Mucosa of descending colon (tissue), 3 donors: ENCODE data around the gene P4HA1. TPM values are rescaled to one million over a fixed set of nuclear protein-coding genes. Genes with fewer than 3 reads are reported as not detected.

ENCODE experiments used
- ATAC-seq: fragments of 200-7000 bp; cut with Tn5 transposase; one replicate; pipeline ENCODE4 v1.9.1; 2020; ENCODE audit warnings: mild to moderate bottlenecking, moderate library complexity
- DNase-seq, 3 donors: peaks; one replicate each; pipeline ENCODE4 v3.0.0-alpha.2; 2020
- H3K36me3 ChIP-seq: fragments of 200-600 bp; one replicate; pipeline ENCODE4 v1.8.0; 2021; ENCODE audit warnings: low read depth, mild to moderate bottlenecking
- H3K4me1 ChIP-seq: fragments of 200-600 bp; one replicate; pipeline ENCODE4 v1.8.0; 2021; ENCODE audit warnings: low read depth, mild to moderate bottlenecking
- H3K4me3 ChIP-seq: fragments of 200-600 bp; one replicate; pipeline ENCODE4 v1.8.0; 2021; ENCODE audit warnings: mild to moderate bottlenecking
- H3K9me3 ChIP-seq: fragments of 200-600 bp; one replicate; pipeline ENCODE4 v1.8.0; 2021; ENCODE audit warnings: mild to moderate bottlenecking
- CTCF ChIP-seq: fragments of 200-600 bp; IDR thresholded peaks from one replicate; pipeline ENCODE4 v1.8.0; 2022; ENCODE audit warnings: antibody characterized with exemption, mild to moderate bottlenecking
- intact Hi-C, 2 donors: fragments of 100-400 bp; cut with DNase I in 1 of 2; cut with micrococcal nuclease in 1 of 2; formaldehyde crosslinking; loops; one replicate each; pipeline versions ENCODE4 v1.11.0 to v1.11.1; 2022; cut with DNase I, micrococcal nuclease
- total RNA-seq, 3 donors: library from RNA; stranded (reverse); fragmentation: NEBNext Ultra II Directional in 2 of 3; extraction: Animal tissue kit (Norgen Biotek cat#: 25700) in 2 of 3; gene quantifications; one replicate each; pipeline versions ENCODE4 v1.2.1 to v1.2.4, GENCODE V29; 2021 to 2023
- donor health status: DM: no; HTN: no; CAD: no; lungs with moderate emphysema.
- donor health status: DM: no; HTN: no; CAD: no.
- donor health status: DM: no; HTN: yes; CAD: no.

Gene P4HA1
- total RNA-seq, 3 donors from 2014 or later = 21.0 to 26.1 (median 26.0) TPM

- ATAC-seq (no peak), DNase-seq (no peak)
- no peaks in the 10 kb centered on the region for H3K36me3 ChIP-seq
- intact Hi-C loops = no loop called here
- no peaks in the 10 kb centered on the region for H3K4me1 ChIP-seq
- no peak overlapping the region for H3K4me3 ChIP-seq
- no peaks in the 10 kb centered on the region for H3K9me3 ChIP-seq
- TF ChIP-seq CTCF = no peak
These were observed 75.6 kb downstream of the P4HA1 start for GRCh38 chr10:73021050-73021449.

- TF ChIP-seq CTCF = no peak
- no peak for DNase-seq
- no peak overlapping the region for H3K4me3 ChIP-seq
- peak; percentile 65 for ATAC-seq
- no peaks in the 10 kb centered on the region for H3K9me3 ChIP-seq
- intact Hi-C loops = no loop called here
- H3K36me3 ChIP-seq = no peaks in the 10 kb centered on the region
- no peaks in the 10 kb centered on the region for H3K4me1 ChIP-seq
These were observed 77.6 kb downstream of the P4HA1 start for GRCh38 chr10:73019100-73019499.

GRCh38 chr10:73018632-73019031 is 78.0 kb downstream of the P4HA1 start:
- TF ChIP-seq CTCF = no peak
- Histone ChIP-seq H3K9me3 (no peaks in the 10 kb centered on the region), H3K4me1 (no peaks in the 10 kb centered on the region), H3K36me3 (no peaks in the 10 kb centered on the region), H3K4me3 (no peak overlapping the region)
- ATAC-seq = no peak
- no peak for DNase-seq
- intact Hi-C loops = no loop called here

GRCh38 chr10:73017955-73018480 is 78.6 kb downstream of the P4HA1 start:
- no peaks in the 10 kb centered on the region for H3K4me1 ChIP-seq
- H3K9me3 ChIP-seq = no peaks in the 10 kb centered on the region
- no peak overlapping the region for H3K4me3 ChIP-seq
- H3K36me3 ChIP-seq = no peaks in the 10 kb centered on the region
- no peak for TF ChIP-seq CTCF
- no peak for DNase-seq
- ATAC-seq = no peak
- intact Hi-C loops = no loop called here

GRCh38 chr10:73015779-73016178 is 80.9 kb downstream of the P4HA1 start:
- Histone ChIP-seq H3K4me1 (no peaks in the 10 kb centered on the region), H3K9me3 (no peaks in the 10 kb centered on the region), H3K36me3 (no peaks in the 10 kb centered on the region), H3K4me3 (no peak overlapping the region)
- no peak for TF ChIP-seq CTCF
- intact Hi-C loops = no loop called here
- ATAC-seq = no peak
- no peak for DNase-seq

GRCh38 chr10:73003822-73004221 is 92.8 kb downstream of the P4HA1 start:
- no peaks in the 10 kb centered on the region for H3K4me1 ChIP-seq

More at GRCh38 chr10:73003822-73004221, 92.8 kb downstream of the P4HA1 start:
- H3K36me3 ChIP-seq = no peaks in the 10 kb centered on the region
- intact Hi-C loops = no loop called here
- ATAC-seq (no peak), DNase-seq (no peak)
- no peak for TF ChIP-seq CTCF
- no peak overlapping the region for H3K4me3 ChIP-seq
- H3K9me3 ChIP-seq = no peaks in the 10 kb centered on the region
